ENCODE results near the gene NSD1.

DNA sequence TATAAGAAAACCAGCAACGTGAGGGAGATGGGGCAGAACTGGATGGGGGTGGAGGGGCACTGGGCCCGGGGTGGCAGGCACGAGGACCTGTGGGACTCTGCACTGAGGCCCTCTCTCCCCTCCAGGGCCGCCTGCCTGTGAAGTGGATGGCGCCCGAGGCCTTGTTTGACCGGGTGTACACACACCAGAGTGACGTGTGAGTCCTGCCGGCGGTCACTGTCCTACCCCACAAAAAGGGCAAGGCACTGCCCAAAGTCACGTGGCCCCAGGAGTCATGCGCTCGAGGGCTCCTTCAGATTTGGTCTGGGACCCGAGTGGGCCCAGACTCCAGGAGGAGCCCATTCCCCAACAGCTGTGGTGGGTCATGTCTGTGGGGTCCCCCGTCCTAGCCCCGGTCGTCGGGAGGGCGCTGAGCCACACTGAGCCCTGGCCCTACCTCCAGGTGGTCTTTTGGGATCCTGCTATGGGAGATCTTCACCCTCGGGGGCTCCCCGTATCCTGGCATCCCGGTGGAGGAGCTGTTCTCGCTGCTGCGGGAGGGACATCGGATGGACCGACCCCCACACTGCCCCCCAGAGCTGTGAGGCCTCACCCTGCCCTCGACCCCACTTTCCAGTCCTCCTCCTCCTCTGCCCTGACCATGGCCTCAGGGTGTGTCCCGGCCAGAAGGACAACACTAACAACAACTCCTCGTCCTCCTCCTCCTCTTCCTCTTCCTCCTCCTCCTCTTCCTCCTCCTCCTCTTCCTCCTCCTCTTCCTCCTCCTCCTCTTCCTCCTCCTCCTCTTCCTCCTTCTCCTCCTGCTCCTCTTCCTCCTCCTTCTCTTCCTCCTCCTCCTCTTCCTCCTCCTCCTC, 37.2 kb upstream of the NSD1 start:
- TF ChIP-seq ZC3H8 (IDR thresholded peaks at IDR 0.05) (no peak), ZNF778 (CRISPR knock-in tag; IDR thresholded peaks at IDR 0.05) (no peak), ZNF79 (CRISPR knock-in tag; IDR thresholded peaks at IDR 0.05; ENCODE audit: low read depth) (no peak), ZKSCAN8 (CRISPR knock-in tag; IDR thresholded peaks at IDR 0.05) (no peak), ZKSCAN3 (CRISPR knock-in tag; IDR thresholded peaks at IDR 0.05) (no peak), GABPB1 (CRISPR knock-in tag; IDR thresholded peaks at IDR 0.05) (no peak), CBFB (CRISPR knock-in tag; IDR thresholded peaks at IDR 0.05) (no peak)
- TF ChIP-seq, protein P1, sequence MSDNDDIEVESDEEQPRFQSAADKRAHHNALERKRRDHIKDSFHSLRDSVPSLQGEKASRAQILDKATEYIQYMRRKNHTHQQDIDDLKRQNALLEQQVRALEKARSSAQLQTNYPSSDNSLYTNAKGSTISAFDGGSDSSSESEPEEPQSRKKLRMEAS (CRISPR knock-in tag; IDR thresholded peaks at IDR 0.05) = no peak
- TF ChIP-seq, protein P2, sequence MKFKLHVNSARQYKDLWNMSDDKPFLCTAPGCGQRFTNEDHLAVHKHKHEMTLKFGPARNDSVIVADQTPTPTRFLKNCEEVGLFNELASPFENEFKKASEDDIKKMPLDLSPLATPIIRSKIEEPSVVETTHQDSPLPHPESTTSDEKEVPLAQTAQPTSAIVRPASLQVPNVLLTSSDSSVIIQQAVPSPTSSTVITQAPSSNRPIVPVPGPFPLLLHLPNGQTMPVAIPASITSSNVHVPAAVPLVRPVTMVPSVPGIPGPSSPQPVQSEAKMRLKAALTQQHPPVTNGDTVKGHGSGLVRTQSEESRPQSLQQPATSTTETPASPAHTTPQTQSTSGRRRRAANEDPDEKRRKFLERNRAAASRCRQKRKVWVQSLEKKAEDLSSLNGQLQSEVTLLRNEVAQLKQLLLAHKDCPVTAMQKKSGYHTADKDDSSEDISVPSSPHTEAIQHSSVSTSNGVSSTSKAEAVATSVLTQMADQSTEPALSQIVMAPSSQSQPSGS (CRISPR knock-in tag; IDR thresholded peaks at IDR 0.05) = no peak

All from K562 (cell line).